Loucy (cell line): ENCODE results near the gene TOR1AIP2.

ENCODE experiments used
- H2AFZ ChIP-seq: fragments of 200-600 bp; sonication (generic); 2 replicates; pipeline ENCODE4 v1.6.0; 2016; ENCODE audit warnings: antibody characterized with exemption, mild to moderate bottlenecking, low read length, moderate library complexity
- H3F3A ChIP-seq: fragments of 200-600 bp; 2 replicates; pipeline ENCODE4 v1.6.0; 2016; ENCODE audit warnings: antibody characterized with exemption, low read depth, mild to moderate bottlenecking
- H3K27me3 ChIP-seq: fragments of 200-600 bp; sonication (generic); 2 replicates; pipeline ENCODE4 v1.6.1; 2014; ENCODE audit warnings: low read length, mild to moderate bottlenecking; ENCODE audit not compliant: insufficient read depth, poor library complexity, severe bottlenecking
- H3K36me3 ChIP-seq: fragments of 200-600 bp; sonication (generic); 2 replicates; pipeline ENCODE4 v1.6.1; 2016; ENCODE audit warnings: low read length; ENCODE audit not compliant: insufficient read depth
- H3K4me1 ChIP-seq: fragments of 200-600 bp; sonication (generic); 2 replicates; pipeline ENCODE4 v1.5.1; 2014; ENCODE audit warnings: low read length, mild to moderate bottlenecking; ENCODE audit not compliant: insufficient read depth, poor library complexity, severe bottlenecking
- H3K4me2 ChIP-seq: fragments of 200-600 bp; sonication (generic); 2 replicates; pipeline ENCODE4 v1.6.0; 2014; ENCODE audit warnings: antibody characterized with exemption, low read length, low read depth, mild to moderate bottlenecking; ENCODE audit not compliant: poor library complexity, severe bottlenecking
- H3K4me3 ChIP-seq: fragments of 200-600 bp; sonication (generic); 2 replicates; pipeline ENCODE4 v1.5.1; 2014; ENCODE audit warnings: low read length, mild to moderate bottlenecking, mixed read lengths; ENCODE audit not compliant: poor library complexity, severe bottlenecking
- H3K79me2 ChIP-seq: fragments of 200-600 bp; sonication (generic); 2 replicates; pipeline ENCODE4 v1.6.1; 2014; ENCODE audit warnings: low read length; ENCODE audit not compliant: insufficient read depth
- H3K9ac ChIP-seq: fragments of 200-600 bp; sonication (generic); 2 replicates; pipeline ENCODE4 v1.6.0; 2014; ENCODE audit warnings: mild to moderate bottlenecking, low read depth, low read length, moderate library complexity; ENCODE audit not compliant: poor library complexity, severe bottlenecking
- H3K9me2 ChIP-seq: fragments of 200-600 bp; sonication (generic); replicated peaks from 2 replicates; pipeline ENCODE4 v1.6.1; 2016; ENCODE audit warnings: low read depth, low read length, mixed read lengths
- H3K9me3 ChIP-seq: fragments of 200-600 bp; sonication (generic); 2 replicates; pipeline ENCODE4 v1.6.1; 2014; ENCODE audit warnings: mild to moderate bottlenecking, antibody characterized with exemption, low read length, low read depth; ENCODE audit not compliant: insufficient read depth
- H4K20me1 ChIP-seq: fragments of 200-600 bp; sonication (generic); 2 replicates; pipeline ENCODE4 v1.6.0; 2014; ENCODE audit warnings: antibody characterized with exemption, low read length, mild to moderate bottlenecking; ENCODE audit not compliant: insufficient read depth, poor library complexity, severe bottlenecking
- EZH2phosphoT487 ChIP-seq: fragments of 200-600 bp; IDR thresholded peaks from 2 replicates; pipeline ENCODE4 v1.6.1; 2018; ENCODE audit warnings: antibody characterized with exemption, mild to moderate bottlenecking, moderate library complexity, borderline replicate concordance
- TF ChIP-seq, protein P1 (sequence below): fragments of 200-600 bp; sonication (generic); conservative IDR thresholded peaks from 2 replicates; pipeline ENCODE4 v1.5.1; 2014; ENCODE audit warnings: mild to moderate bottlenecking, antibody characterized with exemption, low read length

Gene TOR1AIP2

DNA sequence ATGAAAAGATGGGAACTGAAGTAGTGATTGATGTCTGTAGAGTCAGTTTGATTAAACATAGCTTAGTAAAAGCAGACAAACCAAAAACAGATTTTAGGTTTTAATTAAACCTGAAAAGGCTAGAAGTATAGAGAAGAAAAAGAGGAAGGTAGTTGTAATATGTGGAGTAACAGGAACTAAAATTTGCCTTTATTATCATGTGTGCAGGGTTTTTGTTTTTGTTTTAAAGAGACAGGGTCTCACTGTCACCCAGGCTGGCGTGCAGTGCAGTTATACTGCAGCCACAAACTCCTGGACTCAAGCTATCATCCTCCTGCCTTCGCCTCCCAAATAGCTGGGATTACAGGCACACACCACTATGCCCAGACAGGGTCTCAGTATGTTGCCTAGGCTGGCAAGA is 10.5 kb upstream of the TOR1AIP2 start:
- H3K27me3 ChIP-seq = no peaks in the 10 kb centered on the region
- peak overlapping the region; percentile 80 for H3K4me2 ChIP-seq
- H3K9me3 ChIP-seq = no peaks in the 10 kb centered on the region
- H3K79me2 ChIP-seq = peaks cover 72% of the 10 kb centered on the region
- peak overlapping the region; percentile 18 for H3K4me3 ChIP-seq
- H2AFZ ChIP-seq = no peak overlapping the region
- peaks cover 48% of the 10 kb centered on the region for H4K20me1 ChIP-seq
- peaks cover 26% of the 10 kb centered on the region for H3K36me3 ChIP-seq
- H3K9ac ChIP-seq = no peak overlapping the region
- peaks cover 52% of the 10 kb centered on the region for H3K4me1 ChIP-seq
- TF ChIP-seq, protein P1, sequence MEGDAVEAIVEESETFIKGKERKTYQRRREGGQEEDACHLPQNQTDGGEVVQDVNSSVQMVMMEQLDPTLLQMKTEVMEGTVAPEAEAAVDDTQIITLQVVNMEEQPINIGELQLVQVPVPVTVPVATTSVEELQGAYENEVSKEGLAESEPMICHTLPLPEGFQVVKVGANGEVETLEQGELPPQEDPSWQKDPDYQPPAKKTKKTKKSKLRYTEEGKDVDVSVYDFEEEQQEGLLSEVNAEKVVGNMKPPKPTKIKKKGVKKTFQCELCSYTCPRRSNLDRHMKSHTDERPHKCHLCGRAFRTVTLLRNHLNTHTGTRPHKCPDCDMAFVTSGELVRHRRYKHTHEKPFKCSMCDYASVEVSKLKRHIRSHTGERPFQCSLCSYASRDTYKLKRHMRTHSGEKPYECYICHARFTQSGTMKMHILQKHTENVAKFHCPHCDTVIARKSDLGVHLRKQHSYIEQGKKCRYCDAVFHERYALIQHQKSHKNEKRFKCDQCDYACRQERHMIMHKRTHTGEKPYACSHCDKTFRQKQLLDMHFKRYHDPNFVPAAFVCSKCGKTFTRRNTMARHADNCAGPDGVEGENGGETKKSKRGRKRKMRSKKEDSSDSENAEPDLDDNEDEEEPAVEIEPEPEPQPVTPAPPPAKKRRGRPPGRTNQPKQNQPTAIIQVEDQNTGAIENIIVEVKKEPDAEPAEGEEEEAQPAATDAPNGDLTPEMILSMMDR = no peak
- TF ChIP-seq EZH2phosphoT487 = no peak
- H3K9me2 ChIP-seq = no peaks in the 10 kb centered on the region
- peaks cover 4% of the 10 kb centered on the region; the same call in 1 of the 2 replicates for H3F3A ChIP-seq

DNA sequence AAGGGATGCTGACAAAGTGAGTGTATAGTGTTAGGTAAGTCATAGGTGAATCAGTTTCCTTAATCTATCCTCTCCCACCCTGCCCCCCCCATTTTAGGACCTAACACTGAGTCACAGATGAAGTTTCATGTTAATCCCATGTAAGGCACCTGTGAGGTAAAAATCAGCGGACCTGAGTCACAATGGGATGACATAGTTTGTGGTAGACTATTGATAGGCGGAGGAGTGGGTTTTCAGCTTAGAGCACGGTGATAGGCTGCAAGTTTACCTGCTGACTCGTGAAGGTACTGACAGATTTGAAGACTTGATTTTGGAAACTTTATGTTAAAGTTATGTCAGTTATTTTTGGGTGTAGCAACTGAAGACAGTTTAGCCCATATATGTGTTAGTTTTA is 6.1 kb upstream of the TOR1AIP2 start:
- Histone ChIP-seq H3K27me3 (no peaks in the 10 kb centered on the region), H3K9ac (peak overlapping the region; percentile 92), H3K9me3 (no peaks in the 10 kb centered on the region), H3K79me2 (peaks cover 66% of the 10 kb centered on the region), H3K36me3 (0 out of 2 replicates have a peak, but pooled peaks cover 3% of the 10 kb centered on the region), H3K4me1 (peaks cover 62% of the 10 kb centered on the region), H3F3A (peaks cover 9% of the 10 kb centered on the region; the same call in 1 of the 2 replicates), H3K4me3 (peak overlapping the region; percentile 100), H3K4me2 (peak overlapping the region; percentile 80), H4K20me1 (peaks cover 43% of the 10 kb centered on the region), H3K9me2 (no peaks in the 10 kb centered on the region), H2AFZ (peak overlapping the region; percentile 96)
- TF ChIP-seq, protein P1 = no peak
- no peak for TF ChIP-seq EZH2phosphoT487

DNA sequence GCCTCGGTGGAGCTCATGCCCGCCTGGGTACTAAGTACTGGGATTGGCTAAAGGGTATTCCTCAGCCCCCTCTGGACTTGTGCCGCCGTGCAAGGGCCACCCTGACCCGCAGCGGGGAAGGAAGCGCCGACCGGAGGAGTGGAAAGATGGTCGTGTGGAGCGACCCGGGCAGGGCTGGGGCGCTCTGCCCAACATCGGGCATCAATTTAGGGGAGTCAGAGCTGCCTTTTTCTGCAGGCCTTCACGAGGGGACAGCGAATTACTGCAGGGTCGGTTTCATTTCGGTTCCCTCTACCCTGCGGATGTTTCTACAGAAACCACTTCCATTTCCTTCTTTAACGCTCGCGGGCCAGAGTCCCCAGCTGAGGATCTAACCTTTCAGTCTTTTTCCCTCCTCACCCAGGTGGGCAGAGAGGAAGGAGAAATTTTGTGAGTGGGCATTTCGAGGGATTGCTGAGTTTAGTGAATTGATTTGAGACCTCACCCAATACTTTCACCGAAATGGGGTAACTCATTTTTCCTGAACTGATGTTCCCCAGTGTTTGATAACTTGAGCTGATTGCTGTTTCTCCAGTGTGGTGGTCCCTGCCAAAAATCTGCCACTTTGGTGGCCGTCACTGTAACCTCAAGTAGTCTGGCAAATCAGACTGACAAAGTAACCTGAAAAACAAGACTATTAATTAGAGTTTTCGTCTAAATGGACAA is 5.6 kb upstream of the TOR1AIP2 start:
- H3K27me3 ChIP-seq = no peaks in the 10 kb centered on the region
- no peak for TF ChIP-seq EZH2phosphoT487
- TF ChIP-seq, protein P1 = peak; percentile 17; the same call in 1 of the 2 replicates
- peak overlapping the region; percentile 80 for H3K4me2 ChIP-seq
- no peaks in the 10 kb centered on the region for H3K9me2 ChIP-seq
- peak overlapping the region; percentile 96 for H2AFZ ChIP-seq
- peaks cover 37% of the 10 kb centered on the region for H4K20me1 ChIP-seq
- no peaks in the 10 kb centered on the region for H3K9me3 ChIP-seq
- H3K9ac ChIP-seq = peak overlapping the region; percentile 92
- peaks cover 9% of the 10 kb centered on the region; the same call in 1 of the 2 replicates for H3F3A ChIP-seq
- H3K4me3 ChIP-seq = peak overlapping the region; percentile 100
- peaks cover 59% of the 10 kb centered on the region for H3K4me1 ChIP-seq
- H3K79me2 ChIP-seq = peaks cover 60% of the 10 kb centered on the region
- 0 out of 2 replicates have a peak, but pooled peaks cover 3% of the 10 kb centered on the region for H3K36me3 ChIP-seq
